B cell (primary cell): Measurements from ENCODE around the gene DHRS7.

Source experiments
- CTCF ChIP-seq: fragments of 200-600 bp; IDR thresholded peaks from one replicate; pipeline ENCODE4 v1.8.0; 2022; ENCODE audit warnings: antibody characterized with exemption, mild to moderate bottlenecking
- EZH2 ChIP-seq: IDR thresholded peaks from 2 replicates; pipeline ENCODE4 v1.6.1; 2012; ENCODE audit warnings: borderline replicate concordance, low read depth, mild to moderate bottlenecking, moderate library complexity, low read length; ENCODE audit not compliant: insufficient read depth, poor library complexity, severe bottlenecking

DNA sequence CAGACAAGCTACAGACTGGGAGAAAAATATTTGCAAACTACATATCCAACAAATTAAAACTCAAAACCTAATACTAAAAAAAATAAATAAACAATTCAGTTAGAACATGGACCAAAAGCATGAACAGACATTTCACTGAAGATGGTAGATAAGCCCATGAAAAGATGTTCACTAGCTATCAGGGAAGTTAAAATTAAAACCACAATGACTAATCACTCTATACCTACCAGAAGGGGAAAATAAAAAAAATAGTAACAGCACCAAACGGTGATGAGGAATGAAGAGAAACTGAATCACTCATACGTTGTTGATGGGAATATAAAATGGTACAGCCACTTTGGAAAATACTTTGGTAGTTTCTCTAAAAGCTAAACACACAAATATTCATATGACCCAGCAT lies 31.1 kb upstream of the DHRS7 start:
- TF ChIP-seq CTCF (no peak), EZH2 (no peak)
